ENCODE measurements around the gene LRRK2. TPM values are rescaled to one million over a fixed set of nuclear protein-coding genes. Genes with fewer than 3 reads are reported as not detected.
A peak's percentile ranks its signal among the peaks of the same experiment; 100 is the strongest.

LRRK2 gene
- total and polyA plus RNA-seq, 2 of the 8 experiments (the other 6 are each of a cell fraction or from before 2014, with no cell fraction given) = 0.06 to 0.13 TPM

- H4K91ac ChIP-seq (replicated peaks; ENCODE audit: insufficient read length, low read length) = peak overlapping the region; percentile 32
- no peaks in the 10 kb centered on the region for H3K23me2 ChIP-seq (ENCODE audit: low read depth, low read length)
- no peaks in the 10 kb centered on the region for H3K36me3 ChIP-seq (ENCODE audit: control insufficient read depth in 2 of 4, insufficient read depth in 4 of 4, low read length in 3 of 4)
- no peak overlapping the region for H2BK15ac ChIP-seq (ENCODE audit: low read length)
- H4K8ac ChIP-seq (ENCODE audit: extremely low read depth, insufficient read depth, low read length) = no peak overlapping the region
- no peak overlapping the region for H2AK5ac ChIP-seq (ENCODE audit: low read depth, low read length)
- no peaks in the 10 kb centered on the region for H3K27me3 ChIP-seq (replicated peaks in 1 of 4; ENCODE audit: control insufficient read depth in 3 of 4, extremely low read depth in 1 of 4, insufficient read depth in 3 of 4, low read length in 3 of 4)
- H3K9me3 ChIP-seq (ENCODE audit: insufficient read depth in 2 of 2, low read depth in 1 of 2, low read length in 1 of 2) = no peaks in the 10 kb centered on the region
- no peak overlapping the region for H3K23ac ChIP-seq (ENCODE audit: insufficient read length)
- H3K9ac ChIP-seq (replicated peaks in 1 of 4; ENCODE audit: extremely low read depth in 1 of 4, low read depth in 3 of 4, low read length in 3 of 4) = no peak overlapping the region
- DNase-seq (ENCODE audit: low read depth in 1 of 2, low spot score in 2 of 2) = no peak
- no peak overlapping the region for H2BK120ac ChIP-seq (replicated peaks; ENCODE audit: low read depth, low read length)
- TF ChIP-seq SP2 (IDR thresholded peaks at IDR 0.05; ENCODE audit: low read length) = no peak
- TF ChIP-seq HDAC2 (IDR thresholded peaks at IDR 0.05; ENCODE audit: borderline replicate concordance in 1 of 2, low read depth in 2 of 2, low read length in 2 of 2) = no peak
- TF ChIP-seq NRF1 (IDR thresholded peaks at IDR 0.05; ENCODE audit: low read depth, low read length) = no peak
- no peak overlapping the region for H3K27ac ChIP-seq (ENCODE audit: low read depth, low read length)
- no peak for FAIRE-seq
- H3K79me1 ChIP-seq (ENCODE audit: low read depth, low read length) = no peaks in the 10 kb centered on the region
- H4K5ac ChIP-seq (ENCODE audit: insufficient read length, low read depth, low read length) = no peak overlapping the region
- no peak overlapping the region for H3K4ac ChIP-seq (replicated peaks; ENCODE audit: insufficient read length, low read depth, low read length)
- no peaks in the 10 kb centered on the region for H3K4me1 ChIP-seq (replicated peaks in 1 of 4; ENCODE audit: control insufficient read depth in 3 of 4, insufficient read depth in 4 of 4, low read length in 3 of 4)
- 97% methylated on average over 4 of the region's 4 CpGs; no CpG with 5 or more reads in 1 of the 2 experiments for WGBS, 2 experiments (ENCODE audit: extremely low coverage in 1 of 2, insufficient coverage in 1 of 2, insufficient read length in 1 of 2, insufficient replicate concordance in 2 of 2, low coverage in 1 of 2, low lambda C conversion rate in 2 of 2, missing lambda C conversion rate in 1 of 2)
- H2BK20ac ChIP-seq (ENCODE audit: low read length) = no peak overlapping the region
- no peaks in the 10 kb centered on the region for H4K20me1 ChIP-seq (replicated peaks in 1 of 2; ENCODE audit: control insufficient read depth in 1 of 2, insufficient read depth in 2 of 2, low read length in 2 of 2)
- H3K18ac ChIP-seq (ENCODE audit: extremely low read depth, low read length) = no peak overlapping the region
- H3K56ac ChIP-seq (replicated peaks; ENCODE audit: insufficient read length, low read depth, low read length) = no peak overlapping the region
- H2BK5ac ChIP-seq (ENCODE audit: low read depth, low read length) = no peak overlapping the region
- POLR2A ChIA-PET (ENCODE audit: partially characterized antibody) = no interaction called here
- H3K4me2 ChIP-seq (ENCODE audit: insufficient read depth in 1 of 2, low read depth in 2 of 2, low read length in 2 of 2) = no peak overlapping the region
- H3K79me2 ChIP-seq (ENCODE audit: control insufficient read depth in 1 of 2, insufficient read depth in 2 of 2, low read length in 2 of 2) = no peaks in the 10 kb centered on the region
- H2BK12ac ChIP-seq (ENCODE audit: low read depth, low read length) = no peak overlapping the region
- H3K4me3 ChIP-seq (ENCODE audit: extremely low read depth in 1 of 4, insufficient read depth in 2 of 4, low read depth in 3 of 4, low read length in 4 of 4) = no peak overlapping the region
- H3K14ac ChIP-seq (ENCODE audit: insufficient read length) = no peak overlapping the region
- H2AFZ ChIP-seq (ENCODE audit: low read length) = peak overlapping the region; percentile 77
- CTCF ChIA-PET (ENCODE audit: partially characterized antibody) = no interaction called here
Observed at GRCh38 chr12:40240779-40241178, 16.0 kb downstream of the LRRK2 start.
